ENCODE data around the gene OSBP2.

The OSBP2 gene

GRCh38 chr22:30910358-30910757 lies 215.7 kb downstream of the OSBP2 start:
- DNase-seq = no peak

GRCh38 chr22:30918761-30919160 lies 224.1 kb downstream of the OSBP2 start:
- no peak for DNase-seq

- DNase-seq = no peak
Observed at GRCh38 chr22:30919973-30920372, 225.3 kb downstream of the OSBP2 start.

DNA sequence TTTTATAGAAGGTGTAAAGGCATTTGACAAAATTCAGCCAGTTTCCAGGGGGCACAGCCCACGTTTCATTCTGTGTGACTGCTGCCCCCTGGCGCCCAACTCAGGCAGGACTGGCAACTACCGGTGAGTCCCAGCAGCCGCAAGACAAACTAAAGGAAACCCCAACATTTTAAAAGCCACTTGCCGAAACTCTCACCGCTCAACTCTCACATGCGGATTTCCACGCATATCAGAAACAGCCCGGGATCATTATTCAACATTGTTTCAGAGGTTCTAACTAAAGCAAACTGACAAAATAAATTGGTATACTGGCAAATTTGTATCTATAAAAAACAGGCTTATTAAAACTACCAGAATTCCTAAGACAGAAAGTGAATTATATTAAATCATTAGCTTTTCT lies 225.7 kb downstream of the OSBP2 start:
- peak; percentile 53 for DNase-seq

DNA sequence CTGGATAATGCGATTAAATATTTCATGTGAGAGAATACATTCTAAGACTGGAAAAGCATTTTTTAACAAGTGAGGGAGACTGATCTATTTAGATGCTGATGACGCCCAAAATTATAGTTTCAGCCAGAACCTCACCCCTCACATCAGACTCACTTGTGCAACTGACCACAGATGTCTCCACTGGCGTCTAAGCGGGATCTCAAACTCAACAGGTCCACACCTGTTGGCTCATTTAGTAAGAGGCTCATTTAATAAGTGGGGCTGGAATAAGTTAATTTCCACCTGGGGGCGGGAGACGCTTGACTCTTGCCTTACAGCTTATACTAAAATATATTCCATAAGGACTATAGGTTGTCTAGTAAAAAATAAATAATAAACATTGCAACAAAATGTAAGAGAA lies 226.4 kb downstream of the OSBP2 start:
- DNase-seq = no peak

- DNase-seq = no peak
Observed at GRCh38 chr22:30922151-30922611, 227.5 kb downstream of the OSBP2 start.

GRCh38 chr22:30923168-30923900 lies 228.7 kb downstream of the OSBP2 start:
- DNase-seq = no peak

DNA sequence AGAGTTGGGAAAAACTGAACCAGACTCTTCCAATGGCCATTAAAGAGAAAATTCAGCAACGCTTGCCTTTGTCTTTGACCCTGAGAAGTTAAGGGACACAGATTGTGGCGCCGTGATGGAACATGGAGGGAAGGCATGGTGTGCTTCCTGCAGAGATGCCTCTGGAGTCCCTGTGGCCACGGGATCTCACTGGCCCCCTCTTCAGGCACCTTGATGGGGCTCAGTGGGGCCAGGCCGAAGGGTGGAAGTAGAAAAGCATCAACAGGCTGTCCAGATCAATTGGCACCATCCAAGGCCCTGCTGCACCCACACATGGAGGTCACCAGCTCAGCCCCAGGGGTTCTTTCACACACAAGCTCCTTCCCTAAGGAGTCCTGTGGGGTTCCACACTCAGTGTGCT lies 231.0 kb downstream of the OSBP2 start:
- no peak for DNase-seq

- DNase-seq = no peak
Observed at GRCh38 chr22:30926706-30927105, 232.0 kb downstream of the OSBP2 start.

GRCh38 chr22:30927806-30928205 lies 233.1 kb downstream of the OSBP2 start:
- no peak for DNase-seq

DNA sequence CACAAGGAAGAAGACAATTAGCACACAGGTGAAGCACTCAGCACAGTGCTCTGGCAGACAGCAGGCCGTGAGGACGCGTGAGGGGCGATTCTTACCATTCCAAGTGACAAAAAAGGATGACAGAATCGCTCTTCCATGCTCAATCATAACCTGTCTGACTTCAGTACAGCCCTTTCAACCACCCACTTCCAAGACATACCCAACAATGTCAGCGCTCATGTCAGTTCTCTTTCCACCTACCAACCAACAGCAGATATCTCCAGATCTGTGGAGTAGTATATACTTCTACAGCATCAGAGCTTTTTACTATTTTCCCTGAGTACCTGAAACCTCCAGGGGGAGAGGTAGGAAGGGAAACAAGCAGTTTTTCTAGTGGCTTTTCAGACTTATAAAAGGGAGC lies 233.7 kb downstream of the OSBP2 start:
- no peak for DNase-seq

DNA sequence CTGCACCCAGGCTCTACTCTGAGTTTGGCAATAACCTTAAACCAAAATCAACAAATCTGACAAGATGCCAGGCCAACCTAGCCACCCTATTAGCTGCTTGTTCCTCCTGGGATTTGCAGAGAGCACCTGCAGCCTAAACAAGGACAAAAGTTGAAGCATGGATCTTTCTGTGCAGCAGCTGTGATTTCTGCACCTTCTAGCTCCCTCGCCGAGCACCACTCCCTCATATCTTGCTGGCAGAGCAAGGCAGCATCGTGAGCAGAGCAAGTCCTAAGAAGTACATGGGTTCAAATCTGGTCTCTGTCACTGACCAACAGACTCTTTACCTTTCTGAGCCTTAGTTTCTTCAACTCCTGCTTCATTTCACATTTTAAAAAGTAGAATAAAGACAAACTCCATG lies 235.6 kb downstream of the OSBP2 start:
- no peak for DNase-seq

GRCh38 chr22:30931541-30932300 lies 237.0 kb downstream of the OSBP2 start:
- DNase-seq = no peak

GRCh38 chr22:30932661-30933060 lies 238.0 kb downstream of the OSBP2 start:
- DNase-seq = no peak

- no peak for DNase-seq
Observed at GRCh38 chr22:30933457-30933856, 238.8 kb downstream of the OSBP2 start.

DNA sequence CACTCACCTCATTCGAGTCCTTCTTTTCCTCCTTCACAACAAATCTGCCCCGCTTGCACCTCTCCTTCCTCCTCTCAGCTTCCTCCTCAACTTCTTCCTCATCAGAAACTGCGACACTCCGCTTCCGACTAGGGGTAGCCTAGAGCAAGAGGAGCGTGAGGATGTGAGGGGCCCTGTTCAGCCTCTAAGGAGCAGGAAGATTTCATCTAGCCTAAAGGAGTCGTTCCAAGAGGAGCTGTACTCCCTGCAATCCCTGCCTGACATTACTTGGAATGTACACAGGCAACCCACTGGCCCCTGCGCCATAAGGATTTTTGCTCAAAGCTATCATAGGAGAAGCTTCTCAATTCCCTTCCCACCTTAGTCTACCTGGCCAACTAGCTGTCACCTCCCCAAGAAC lies 239.4 kb downstream of the OSBP2 start:
- DNase-seq = no peak

DNA sequence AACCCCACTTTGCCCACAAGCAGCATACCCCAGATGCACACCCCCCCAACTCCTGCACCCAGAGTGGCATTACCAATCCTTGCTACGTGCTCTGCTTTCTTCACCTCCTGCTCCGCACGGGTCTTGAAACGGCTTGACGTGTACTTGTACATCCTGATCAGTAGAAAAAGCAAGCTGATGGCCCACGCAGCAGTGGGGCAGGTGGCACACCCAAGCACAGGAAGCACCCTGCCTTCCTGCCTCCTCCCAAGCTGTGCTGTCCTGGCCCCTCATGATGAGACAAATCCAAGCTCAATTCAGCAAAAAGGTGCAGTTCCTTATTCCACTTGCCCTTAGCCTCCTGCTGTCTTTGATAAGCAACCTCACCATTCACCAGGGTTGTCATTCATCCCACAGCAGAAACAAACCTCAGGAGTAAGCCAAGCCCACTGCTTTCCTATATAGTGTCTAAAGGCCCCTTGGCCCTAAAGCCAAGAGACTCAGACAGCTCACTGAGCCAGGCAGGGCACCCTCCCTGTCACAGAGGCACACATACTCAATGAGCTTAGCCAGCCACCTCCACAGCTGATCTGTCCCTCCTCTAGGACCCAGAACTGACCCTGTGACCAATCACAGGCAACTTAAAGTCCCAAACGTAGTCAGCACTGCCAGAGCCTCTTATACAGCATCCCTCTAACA lies 246.2 kb downstream of the OSBP2 start:
- DNase-seq = no peak

DNA sequence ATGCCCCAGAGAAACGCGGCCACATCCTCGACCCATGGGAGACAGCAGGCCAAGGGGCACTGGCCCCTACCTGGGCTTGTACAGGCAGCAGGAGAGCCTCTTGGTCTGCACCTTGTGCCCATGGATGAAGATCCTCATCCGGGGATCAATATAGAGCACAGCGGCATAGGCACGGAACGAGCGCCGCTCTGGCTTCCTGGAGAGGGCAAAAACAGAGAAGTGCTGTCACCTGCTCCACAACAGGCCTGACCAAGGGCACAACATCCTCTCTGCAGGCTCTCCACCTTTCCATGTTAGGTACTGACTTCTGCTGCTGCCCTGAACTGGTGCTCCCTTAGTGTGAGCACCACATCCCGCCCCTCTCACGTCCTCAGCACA lies 246.7 kb downstream of the OSBP2 start:
- DNase-seq = no peak

DNA sequence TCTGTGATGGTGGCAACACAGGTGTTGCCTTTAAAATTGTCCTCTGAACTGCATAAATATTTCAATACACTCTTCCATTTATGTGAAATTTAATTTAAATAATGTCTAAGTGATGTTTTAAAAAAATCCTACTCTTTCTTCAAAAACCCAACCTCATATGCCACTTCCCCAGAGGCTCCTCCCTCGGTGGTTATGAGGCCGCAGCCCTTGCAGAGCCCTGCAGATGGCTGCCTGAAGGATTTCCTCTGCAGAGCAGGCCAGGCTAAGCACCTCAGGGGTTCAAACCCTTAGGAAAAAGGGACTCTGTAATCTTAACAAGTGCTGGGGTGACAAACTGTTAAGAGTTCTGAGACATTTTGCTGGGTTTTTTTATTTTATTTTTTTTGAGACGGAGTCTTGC lies 248.7 kb downstream of the OSBP2 start:
- no peak for DNase-seq

- DNase-seq = no peak
Observed at GRCh38 chr22:30944986-30945385, 250.3 kb downstream of the OSBP2 start.

DNA sequence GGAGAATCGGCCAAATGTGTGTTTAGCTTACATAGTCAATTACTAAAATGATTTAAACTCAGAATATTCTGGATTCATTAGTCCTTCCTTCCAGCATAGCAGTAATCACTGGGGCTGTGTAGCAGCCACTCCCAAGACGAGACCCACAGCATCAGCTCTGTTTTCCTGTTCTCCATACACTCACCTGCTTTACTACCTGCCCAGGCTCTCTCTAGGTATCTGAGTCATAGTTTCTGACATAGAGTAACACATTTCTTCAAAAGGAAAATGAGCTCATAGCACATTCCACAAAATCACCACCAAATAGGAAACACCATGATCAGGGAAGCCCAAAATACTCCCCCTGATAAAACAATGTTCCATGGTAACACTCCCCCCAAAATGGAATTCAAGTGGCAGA lies 251.0 kb downstream of the OSBP2 start:
- no peak for DNase-seq

- no peak for DNase-seq
Observed at GRCh38 chr22:30946354-30946753, 251.7 kb downstream of the OSBP2 start.

- DNase-seq = peak; percentile 34
Observed at GRCh38 chr22:30947173-30947815, 252.6 kb downstream of the OSBP2 start.

Measured in NCI-H2171 (cell line).